Fibroblast of villous mesenchyme (primary cell): ENCODE results near the gene RAP1GDS1. TPM values are rescaled to one million over a fixed set of nuclear protein-coding genes. Genes with fewer than 3 reads are reported as not detected.

Experiments
- DNase-seq: peaks from one replicate; pipeline ENCODE4 v3.0.0-alpha.2; 2010; ENCODE audit warnings: low read depth
- H3K4me3 ChIP-seq: 2 replicates; pipeline ENCODE4 v1.5.1; 2011; ENCODE audit warnings: low read depth, mild to moderate bottlenecking, low read length
- CTCF ChIP-seq: IDR thresholded peaks from 2 replicates; pipeline ENCODE4 v1.5.1; 2012; ENCODE audit warnings: low read depth, mild to moderate bottlenecking, low read length; ENCODE audit not compliant: insufficient read depth
- total RNA-seq: library from RNA; depleted of rRNA; stranded (reverse); fragments of >200 nt; gene quantifications from 2 replicates; pipeline ENCODE4 v1.2.3, GENCODE V29; 2012

Gene RAP1GDS1
- total RNA-seq, 1 donor = 82.5 TPM

- no peak overlapping the region for H3K4me3 ChIP-seq
- DNase-seq = no peak
- no peak for TF ChIP-seq CTCF
Measured at GRCh38 chr4:98482847-98483806, 221.9 kb downstream of the RAP1GDS1 start.

- H3K4me3 ChIP-seq = no peak overlapping the region
- no peak for DNase-seq
- TF ChIP-seq CTCF = no peak
Measured at GRCh38 chr4:98484031-98484430, 222.8 kb downstream of the RAP1GDS1 start.

- H3K4me3 ChIP-seq = no peak overlapping the region
- no peak for DNase-seq
- TF ChIP-seq CTCF = no peak
Measured at GRCh38 chr4:98485816-98486345, 224.7 kb downstream of the RAP1GDS1 start.

GRCh38 chr4:98490251-98490650 lies 229.1 kb downstream of the RAP1GDS1 start:
- no peak overlapping the region for H3K4me3 ChIP-seq
- no peak for TF ChIP-seq CTCF
- DNase-seq = no peak

GRCh38 chr4:98491899-98492559 lies 230.8 kb downstream of the RAP1GDS1 start:
- no peak for TF ChIP-seq CTCF
- peak; percentile 58 for DNase-seq
- H3K4me3 ChIP-seq = no peak overlapping the region

- TF ChIP-seq CTCF = no peak
- no peak for DNase-seq
- no peak overlapping the region for H3K4me3 ChIP-seq
Measured at GRCh38 chr4:98493296-98493695, 232.1 kb downstream of the RAP1GDS1 start.

Other genes with a start within 250 kb of the RAP1GDS1 start
- under 0.01 and 0.32 TPM in 2 replicates for gene STPG2, start 117.9 kb upstream of the RAP1GDS1 start, total RNA-seq